GM13976 (cell line): ENCODE data around the gene SRGAP1.

Source experiments
- DNase-seq: peaks from one replicate; pipeline ENCODE4 v3.0.0; 2012; ENCODE audit warnings: low spot score
- in situ Hi-C: fragments of 300-500 bp; cut with MboI; formaldehyde crosslinking; loops from one replicate; pipeline ENCODE4 v1.12.0; 2022; ENCODE audit warnings: low sequenced_read_pairs, mixed read lengths, inconsistent platforms; ENCODE audit not compliant: unreplicated experiment
- TF ChIP-seq, protein P1 (sequence below): IDR thresholded peaks from 2 replicates; pipeline ENCODE4 v1.5.1; 2012; ENCODE audit warnings: borderline replicate concordance, mild to moderate bottlenecking; ENCODE audit not compliant: insufficient read depth; ENCODE audit errors: extremely low read depth, missing control alignments, control extremely low read depth

Gene SRGAP1

DNA sequence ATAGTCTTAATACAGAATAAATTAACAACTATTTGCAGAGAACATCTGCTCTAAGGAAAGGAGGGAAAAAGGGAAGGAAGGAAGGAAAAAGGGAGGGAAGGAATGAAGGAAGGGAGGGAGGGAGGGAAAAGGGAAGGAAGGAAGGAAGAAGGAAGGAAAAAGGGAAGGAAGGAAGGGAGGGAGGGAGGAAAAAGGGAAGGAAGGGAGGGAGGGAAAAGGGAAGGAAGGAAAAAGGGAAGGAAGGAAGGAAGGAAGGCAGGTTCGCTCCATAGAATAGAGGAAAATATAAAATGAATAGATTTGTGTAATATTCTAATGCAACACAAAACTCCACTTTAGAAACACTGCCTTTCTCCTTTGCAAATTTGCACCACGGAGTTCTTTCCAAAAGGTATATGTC is 361.0 kb downstream of the SRGAP1 start:
- TF ChIP-seq, protein P1, sequence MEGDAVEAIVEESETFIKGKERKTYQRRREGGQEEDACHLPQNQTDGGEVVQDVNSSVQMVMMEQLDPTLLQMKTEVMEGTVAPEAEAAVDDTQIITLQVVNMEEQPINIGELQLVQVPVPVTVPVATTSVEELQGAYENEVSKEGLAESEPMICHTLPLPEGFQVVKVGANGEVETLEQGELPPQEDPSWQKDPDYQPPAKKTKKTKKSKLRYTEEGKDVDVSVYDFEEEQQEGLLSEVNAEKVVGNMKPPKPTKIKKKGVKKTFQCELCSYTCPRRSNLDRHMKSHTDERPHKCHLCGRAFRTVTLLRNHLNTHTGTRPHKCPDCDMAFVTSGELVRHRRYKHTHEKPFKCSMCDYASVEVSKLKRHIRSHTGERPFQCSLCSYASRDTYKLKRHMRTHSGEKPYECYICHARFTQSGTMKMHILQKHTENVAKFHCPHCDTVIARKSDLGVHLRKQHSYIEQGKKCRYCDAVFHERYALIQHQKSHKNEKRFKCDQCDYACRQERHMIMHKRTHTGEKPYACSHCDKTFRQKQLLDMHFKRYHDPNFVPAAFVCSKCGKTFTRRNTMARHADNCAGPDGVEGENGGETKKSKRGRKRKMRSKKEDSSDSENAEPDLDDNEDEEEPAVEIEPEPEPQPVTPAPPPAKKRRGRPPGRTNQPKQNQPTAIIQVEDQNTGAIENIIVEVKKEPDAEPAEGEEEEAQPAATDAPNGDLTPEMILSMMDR, result no peak
- no peak for DNase-seq
- in situ Hi-C loops, result no loop called here

DNA sequence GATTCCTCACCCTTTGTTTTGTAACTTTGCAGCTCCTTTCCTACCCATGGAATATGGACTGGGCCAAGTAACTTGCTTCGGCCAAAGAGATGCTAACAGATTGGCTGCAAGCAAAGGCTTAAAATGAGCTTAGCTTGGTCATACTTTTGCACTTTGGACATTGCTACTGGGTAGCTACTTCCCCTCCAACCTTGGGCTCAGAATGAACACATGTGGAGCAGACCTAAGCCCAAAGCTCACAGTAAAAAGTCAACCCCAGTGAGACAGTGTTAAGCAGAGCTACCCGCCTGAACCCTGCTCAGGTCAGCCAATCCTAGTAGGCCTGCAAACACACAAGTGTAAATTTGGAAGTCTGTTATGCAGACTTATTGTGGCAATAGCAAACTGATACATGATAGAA is 363.0 kb downstream of the SRGAP1 start:
- in situ Hi-C loops, result no loop called here
- TF ChIP-seq, protein P1, result no peak
- no peak for DNase-seq
